Peyer's patch (tissue), 4 donors: ENCODE measurements around the gene STRC. TPM values are rescaled to one million over a fixed set of nuclear protein-coding genes. Genes with fewer than 3 reads are reported as not detected.

Experiments
- DNase-seq, 3 donors: peaks; one replicate each; pipeline ENCODE4 v3.0.0-alpha.2; 2017 to 2019
- H3K27ac ChIP-seq, 4 donors: fragments of 200-600 bp; sonication (generic); one replicate each; pipeline ENCODE4 v1.5.1; 2016 to 2019
- H3K27me3 ChIP-seq, 2 donors: fragments of 200-600 bp; sonication (generic); one replicate each; pipeline ENCODE4 v1.5.1; 2019
- H3K36me3 ChIP-seq, 3 donors: fragments of 200-600 bp; sonication (generic); one replicate each; pipeline ENCODE4 v1.5.1; 2016 to 2019
- H3K4me1 ChIP-seq, 4 donors: fragments of 200-600 bp; sonication (generic); one replicate each; pipeline ENCODE4 v1.5.1; 2016 to 2019
- H3K4me3 ChIP-seq, 4 donors: fragments of 200-600 bp; sonication (generic); 1 replicate in 3 of 4; 2 replicates in 1 of 4; pipeline ENCODE4 v1.5.1; 2016 to 2019; ENCODE audit warnings: mild to moderate bottlenecking in 1 of 4
- H3K9me3 ChIP-seq, 4 donors: fragments of 200-600 bp; sonication (generic); one replicate each; pipeline ENCODE4 v1.5.1; 2016 to 2019; ENCODE audit warnings: mild to moderate bottlenecking in 1 of 4
- CTCF ChIP-seq, 6 experiments: fragments of 450-650 bp in 4 of 6; fragments of 200-600 bp in 2 of 6; sonication (generic) in 1 of 6; IDR thresholded peaks; one replicate each; pipeline ENCODE4 v1.5.1; 2017 to 2019; ENCODE audit warnings: antibody characterized with exemption in 6 of 6, mild to moderate bottlenecking in 3 of 6, moderate library complexity in 1 of 6
- POLR2A ChIP-seq, 2 donors: fragments of 450-650 bp; IDR thresholded peaks; one replicate each; pipeline ENCODE4 v1.5.1; 2017; ENCODE audit warnings: antibody characterized with exemption in 2 of 2, mild to moderate bottlenecking in 2 of 2, moderate library complexity in 2 of 2
- small RNA-seq, 2 donors: library from RNA; depleted of rRNA; stranded (forward); fragments of <200 nt; gene quantifications; one replicate each; pipeline ENCODE3, GENCODE V24; 2016
- total RNA-seq, 4 donors: library from RNA; depleted of rRNA; stranded (reverse); fragments of >200 nt; gene quantifications; one replicate each; pipeline ENCODE4 v1.1.0, GENCODE V29; 2016

The STRC gene
- total RNA-seq, 4 donors from 2014 or later = 0.35 to 7.4 (median 4.7) TPM; not detected in 1

GRCh38 chr15:43552256-43552655 is 66.3 kb downstream of the STRC start:
- Histone ChIP-seq H3K36me3 (peaks cover 0 to 44% (median 0%) of the 10 kb centered on the region in 3 donors), H3K27ac (no peak overlapping the region), H3K4me1 (no peaks in the 10 kb centered on the region), H3K27me3 (no peaks in the 10 kb centered on the region), H3K4me3 (no peak overlapping the region), H3K9me3 (no peaks in the 10 kb centered on the region)
- no peak for DNase-seq
- no peak for TF ChIP-seq POLR2A (IDR thresholded peaks at IDR 0.05)
- no peak for TF ChIP-seq CTCF (IDR thresholded peaks at IDR 0.05)

GRCh38 chr15:43550527-43551363 is 67.9 kb downstream of the STRC start:
- Histone ChIP-seq H3K27me3 (no peaks in the 10 kb centered on the region), H3K9me3 (no peaks in the 10 kb centered on the region), H3K4me3 (no peak overlapping the region), H3K27ac (no peak overlapping the region), H3K4me1 (no peaks in the 10 kb centered on the region), H3K36me3 (peaks cover 0 to 30% (median 0%) of the 10 kb centered on the region in 3 donors)
- TF ChIP-seq CTCF (IDR thresholded peaks at IDR 0.05) = no peak
- TF ChIP-seq POLR2A (IDR thresholded peaks at IDR 0.05) = no peak
- no peak for DNase-seq

Small RNAs within 50 kb of the gene (small RNA-seq; reads per million reads assigned to genes)
- gene PDIA3P2 (0 reads per million in 2 donors), gene RNU6-554P (0 reads per million in 2 donors), gene RNU6-610P (0 reads per million in 2 donors)

Other genes starting within 250 kb of the STRC start
- gene ZSCAN29, start 247.8 kb downstream of the STRC start, total RNA-seq = 10 to 100 TPM; 27.5 to 57.8 (median 29.1) TPM
- gene TUBGCP4, start 247.7 kb downstream of the STRC start, total RNA-seq = 10 to 100 TPM; 16.3 to 30.0 (median 23.4) TPM
- gene TP53BP1, start 125.6 kb downstream of the STRC start, total RNA-seq = 100 to 1,000 TPM in 1 of 4 donors, 10 to 100 TPM in 2, 1 to 10 TPM in 1; 9.3 to 163 (median 24.6) TPM
- 10 to 100 TPM in 1 of 4 donors, 1 to 10 TPM in 3; 1.2 to 14.9 (median 4.4) TPM for gene MAP1A, start 101.2 kb downstream of the STRC start, total RNA-seq
- 100 to 1,000 TPM in 3 of 4 donors, 10 to 100 TPM in 1; 84.9 to 380 (median 260) TPM for gene PPIP5K1, start 28.6 kb downstream of the STRC start, total RNA-seq
- gene CKMT1B, start 24.8 kb downstream of the STRC start, total RNA-seq = 100 to 1,000 TPM in 3 of 4 donors, 10 to 100 TPM in 1; 74.3 to 134 (median 111) TPM
- 10 to 100 TPM in 3 of 4 donors, 1 to 10 TPM in 1; 9.3 to 28.1 (median 21.0) TPM for gene CATSPER2, start 30.0 kb upstream of the STRC start, total RNA-seq
- gene CKMT1A, start 75.1 kb upstream of the STRC start, total RNA-seq = 100 to 1,000 TPM in 3 of 4 donors, 10 to 100 TPM in 1; 96.0 to 147 (median 109) TPM
- 100 to 1,000 TPM in 2 of 4 donors, 10 to 100 TPM in 2; 28.9 to 136 (median 106) TPM for gene PDIA3, start 127.6 kb upstream of the STRC start, total RNA-seq
- gene ELL3, start 158.2 kb upstream of the STRC start, total RNA-seq = 10 to 100 TPM; 34.7 to 84.1 (median 73.2) TPM
- gene SERF2, start 173.5 kb upstream of the STRC start, total RNA-seq = 100 to 1,000 TPM; 647 to 897 (median 711) TPM
- gene SERINC4, start 181.4 kb upstream of the STRC start, total RNA-seq = not detected
- gene HYPK, start 181.8 kb upstream of the STRC start, total RNA-seq = 10 to 100 TPM; 13.0 to 38.0 (median 21.5) TPM
- 10 to 100 TPM in 2 of 4 donors, 1 to 10 TPM in 2; 6.1 to 21.7 (median 10.4) TPM for gene MFAP1, start 205.9 kb upstream of the STRC start, total RNA-seq
- 10 to 100 TPM in 1 of 4 donors, 1 to 10 TPM in 3; 2.7 to 21.5 (median 4.1) TPM for gene WDR76, start 208.2 kb upstream of the STRC start, total RNA-seq